Duodenal mucosa (tissue), 2 donors: Measurements from ENCODE around the gene ING5.

Source experiments
- H3K27ac ChIP-seq: one replicate; pipeline ENCODE4 v1.7.0; 2013; ENCODE audit warnings: low read depth, low read length
- H3K27me3 ChIP-seq, 2 donors: one replicate each; pipeline ENCODE4 v1.7.0; 2013; ENCODE audit warnings: low read length in 2 of 2, control low read depth in 1 of 2; ENCODE audit not compliant: insufficient read depth in 2 of 2, control insufficient read depth in 1 of 2
- H3K36me3 ChIP-seq, 2 donors: one replicate each; pipeline ENCODE4 v1.7.0; 2013; ENCODE audit warnings: low read length in 2 of 2, control low read depth in 1 of 2; ENCODE audit not compliant: insufficient read depth in 2 of 2, control insufficient read depth in 1 of 2
- H3K4me1 ChIP-seq, 2 donors: one replicate each; pipeline ENCODE4 v1.7.0; 2013; ENCODE audit warnings: low read length in 2 of 2, control low read depth in 1 of 2; ENCODE audit not compliant: insufficient read depth in 2 of 2, control insufficient read depth in 1 of 2
- H3K4me3 ChIP-seq, 2 donors: one replicate each; pipeline ENCODE4 v1.7.0; 2013; ENCODE audit warnings: low read length in 2 of 2, low read depth in 1 of 2
- H3K9ac ChIP-seq, 2 donors: one replicate each; pipeline ENCODE4 v1.7.0; 2013; ENCODE audit warnings: low read length in 2 of 2, low read depth in 1 of 2
- H3K9me3 ChIP-seq, 2 donors: one replicate each; pipeline ENCODE4 v1.7.0; 2013; ENCODE audit warnings: low read length in 2 of 2, control low read depth in 1 of 2; ENCODE audit not compliant: control insufficient read depth in 1 of 2

The ING5 gene

GRCh38 chr2:241764275-241765241 lies 62.7 kb downstream of the ING5 start:
- Histone ChIP-seq H3K4me3 (no peak overlapping the region), H3K9me3 (no peaks in the 10 kb centered on the region), H3K36me3 (peaks cover 5 to 12% of the 10 kb centered on the region in 2 donors), H3K27ac (no peak overlapping the region), H3K9ac (no peak overlapping the region), H3K27me3 (no peaks in the 10 kb centered on the region), H3K4me1 (no peaks in the 10 kb centered on the region)

GRCh38 chr2:241767464-241768250 lies 65.8 kb downstream of the ING5 start:
- Histone ChIP-seq H3K4me1 (peaks cover 0 to 2% of the 10 kb centered on the region in 2 donors), H3K9ac (no peak overlapping the region), H3K27me3 (no peaks in the 10 kb centered on the region), H3K4me3 (no peak overlapping the region), H3K9me3 (no peaks in the 10 kb centered on the region), H3K27ac (no peak overlapping the region), H3K36me3 (no peaks in the 10 kb centered on the region)

- H3K9me3 ChIP-seq = no peaks in the 10 kb centered on the region
- H3K36me3 ChIP-seq = no peaks in the 10 kb centered on the region
- no peak overlapping the region for H3K27ac ChIP-seq
- H3K27me3 ChIP-seq = no peaks in the 10 kb centered on the region
- H3K4me3 ChIP-seq = no peak overlapping the region
- H3K4me1 ChIP-seq = peaks cover 0 to 3% of the 10 kb centered on the region in 2 donors
- no peak overlapping the region for H3K9ac ChIP-seq
These were observed 66.4 kb downstream of the ING5 start for GRCh38 chr2:241768251-241768711.

- Histone ChIP-seq H3K27me3 (no peaks in the 10 kb centered on the region), H3K9me3 (no peaks in the 10 kb centered on the region), H3K36me3 (no peaks in the 10 kb centered on the region), H3K4me1 (peaks cover 4 to 8% of the 10 kb centered on the region in 2 donors), H3K27ac (no peak overlapping the region), H3K4me3 (no peak overlapping the region), H3K9ac (no peak overlapping the region)
These were observed 67.0 kb downstream of the ING5 start for GRCh38 chr2:241768850-241769249.

GRCh38 chr2:241769819-241770184 lies 68.0 kb downstream of the ING5 start:
- no peak overlapping the region for H3K9ac ChIP-seq
- no peaks in the 10 kb centered on the region for H3K27me3 ChIP-seq
- H3K36me3 ChIP-seq = no peaks in the 10 kb centered on the region
- no peak overlapping the region for H3K27ac ChIP-seq
- H3K4me3 ChIP-seq = no peak overlapping the region
- peaks cover 10 to 12% of the 10 kb centered on the region in 2 donors for H3K4me1 ChIP-seq
- no peaks in the 10 kb centered on the region for H3K9me3 ChIP-seq

- Histone ChIP-seq H3K9ac (no peak overlapping the region), H3K4me3 (no peak overlapping the region), H3K9me3 (no peaks in the 10 kb centered on the region), H3K36me3 (no peaks in the 10 kb centered on the region), H3K27ac (no peak overlapping the region), H3K4me1 (peaks cover 15 to 17% of the 10 kb centered on the region in 2 donors), H3K27me3 (no peaks in the 10 kb centered on the region)
These were observed 68.5 kb downstream of the ING5 start for GRCh38 chr2:241770185-241770935.

- no peaks in the 10 kb centered on the region for H3K36me3 ChIP-seq
- H3K9me3 ChIP-seq = no peaks in the 10 kb centered on the region
- peaks cover 15 to 18% of the 10 kb centered on the region in 2 donors for H3K4me1 ChIP-seq
- no peak overlapping the region for H3K9ac ChIP-seq
- no peak overlapping the region for H3K27ac ChIP-seq
- H3K27me3 ChIP-seq = no peaks in the 10 kb centered on the region
- H3K4me3 ChIP-seq = no peak overlapping the region
These were observed 69.1 kb downstream of the ING5 start for GRCh38 chr2:241770936-241771285.

- H3K27ac ChIP-seq = no peak overlapping the region
- H3K27me3 ChIP-seq = no peaks in the 10 kb centered on the region
These were observed 69.6 kb downstream of the ING5 start for GRCh38 chr2:241771286-241772062.

GRCh38 chr2:241772063-241772499 lies 70.2 kb downstream of the ING5 start:
- Histone ChIP-seq H3K4me3 (no peak overlapping the region), H3K36me3 (no peaks in the 10 kb centered on the region), H3K9ac (no peak overlapping the region), H3K4me1 (peaks cover 15 to 18% of the 10 kb centered on the region in 2 donors), H3K9me3 (no peaks in the 10 kb centered on the region), H3K27ac (no peak overlapping the region), H3K27me3 (no peaks in the 10 kb centered on the region)

More at GRCh38 chr2:241771286-241772062, 69.6 kb downstream of the ING5 start:
- Histone ChIP-seq H3K36me3 (no peaks in the 10 kb centered on the region), H3K4me1 (peaks cover 15 to 18% of the 10 kb centered on the region in 2 donors), H3K9ac (no peak overlapping the region), H3K4me3 (no peak overlapping the region), H3K9me3 (no peaks in the 10 kb centered on the region)
